OCI-LY3 (cell line): ENCODE measurements around the gene TMEM171.

Experiments used
- H2AFZ ChIP-seq: fragments of 200-600, 300-600 bp; shearing (Covaris generic); 2 replicates; pipeline ENCODE4 v1.6.0; 2014; ENCODE audit warnings: antibody characterized with exemption, low read depth, low read length
- H3K27ac ChIP-seq: fragments of 200-600, 300-600 bp; sonication (generic); 2 replicates; pipeline ENCODE4 v1.5.1; 2014; ENCODE audit warnings: mild to moderate bottlenecking, low read length, moderate library complexity, mixed read lengths
- H3K27me3 ChIP-seq: fragments of 200-600, 300-600 bp; sonication (generic); 2 replicates; pipeline ENCODE4 v1.6.1; 2014; ENCODE audit warnings: low read depth, low read length, mixed read lengths
- H3K36me3 ChIP-seq: fragments of 200-600, 300-600 bp; sonication (generic); replicated peaks from 2 replicates; pipeline ENCODE3; 2014; ENCODE audit warnings: low read depth, low read length, mixed read lengths
- H3K4me1 ChIP-seq: fragments of 300-600, 200-600 bp; sonication (generic); 2 replicates; pipeline ENCODE4 v1.6.1; 2014; ENCODE audit warnings: low read length, mixed read lengths
- H3K4me2 ChIP-seq: fragments of 200-600, 300-600 bp; sonication (generic); 2 replicates; pipeline ENCODE4 v1.6.1; 2014; ENCODE audit warnings: low read length, mixed read lengths
- H3K4me3 ChIP-seq: fragments of 300-600, 200-600 bp; sonication (generic); 2 replicates; pipeline ENCODE4 v1.5.1; 2014; ENCODE audit warnings: antibody characterized with exemption, mild to moderate bottlenecking, low read length, moderate library complexity
- H3K79me2 ChIP-seq: fragments of 300-600, 200-600 bp; shearing (Covaris generic); 2 replicates; pipeline ENCODE4 v1.6.1; 2014; ENCODE audit warnings: mild to moderate bottlenecking, low read length, mixed read lengths
- H3K9ac ChIP-seq: fragments of 300-600, 200-600 bp; shearing (Covaris generic); 2 replicates; pipeline ENCODE4 v1.6.0; 2014; ENCODE audit warnings: mild to moderate bottlenecking, low read length, moderate library complexity
- H3K9me3 ChIP-seq: fragments of 200-600, 300-600 bp; shearing (Covaris generic); 2 replicates; pipeline ENCODE4 v1.6.1; 2014; ENCODE audit warnings: low read length, mixed read lengths; ENCODE audit not compliant: insufficient read depth
- H4K20me1 ChIP-seq: fragments of 200-600, 300-600 bp; sonication (generic); 2 replicates; pipeline ENCODE4 v1.6.1; 2016; ENCODE audit warnings: low read length, mixed read lengths; ENCODE audit not compliant: insufficient read depth
- EZH2phosphoT487 ChIP-seq: fragments of 200-600 bp; shearing (Covaris generic); IDR thresholded peaks from 2 replicates; pipeline ENCODE4 v1.6.1; 2018; ENCODE audit warnings: antibody characterized with exemption, mixed run types, low read depth
- TF ChIP-seq, protein P1 (sequence below): fragments of 200-600, 300-600 bp; sonication (generic); IDR thresholded peaks from 2 replicates; pipeline ENCODE4 v1.5.1; 2014; ENCODE audit warnings: antibody characterized with exemption, low read length, low read depth

TMEM171 gene

DNA sequence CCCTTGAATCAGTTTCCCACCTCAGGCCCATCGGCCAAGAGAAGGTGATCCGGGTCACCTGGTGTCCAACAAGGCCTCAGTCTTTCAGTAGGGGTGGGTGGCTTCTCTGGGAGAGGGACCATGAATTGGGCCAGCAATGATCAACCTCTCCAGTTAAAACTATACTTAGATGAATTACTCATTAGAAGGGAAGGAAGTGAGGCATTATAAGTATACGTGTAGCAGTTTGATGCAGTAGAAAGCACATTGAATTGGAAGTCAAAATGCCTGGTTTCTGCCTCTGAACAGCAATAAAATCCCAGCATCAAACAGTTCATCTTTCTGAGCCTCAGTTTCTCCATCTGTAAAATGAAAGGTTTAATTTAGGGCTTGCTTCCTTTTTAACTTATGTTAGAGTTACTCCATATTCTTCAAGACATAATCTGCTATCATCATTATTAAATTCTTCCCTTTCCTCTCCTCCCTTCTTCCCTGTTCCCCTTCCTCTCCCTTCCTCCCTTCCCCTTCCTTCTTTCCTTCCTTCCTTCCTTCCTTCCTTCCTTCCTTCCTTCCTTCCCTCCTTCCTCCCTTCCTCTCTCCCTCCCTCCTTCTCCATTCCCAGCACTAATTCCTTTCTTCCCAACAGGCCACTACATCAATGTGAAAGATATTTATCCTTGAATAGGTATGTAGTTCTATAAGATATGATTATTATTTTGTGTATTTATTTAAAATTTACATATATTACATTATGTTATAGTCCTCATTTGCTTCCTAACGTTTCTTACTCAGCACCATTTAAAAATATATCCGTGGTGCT is 34.0 kb downstream of the TMEM171 start:
- Histone ChIP-seq H3K36me3 (no peaks in the 10 kb centered on the region), H3K4me3 (peak overlapping the region; percentile 55), H4K20me1 (peaks cover 52% of the 10 kb centered on the region), H3K79me2 (no peaks in the 10 kb centered on the region), H3K4me1 (peaks cover 39% of the 10 kb centered on the region), H3K9me3 (no peaks in the 10 kb centered on the region), H2AFZ (no peak overlapping the region), H3K4me2 (peak overlapping the region; percentile 80), H3K27ac (no peak overlapping the region), H3K27me3 (peaks cover 90% of the 10 kb centered on the region), H3K9ac (no peak overlapping the region)
- TF ChIP-seq, protein P1, sequence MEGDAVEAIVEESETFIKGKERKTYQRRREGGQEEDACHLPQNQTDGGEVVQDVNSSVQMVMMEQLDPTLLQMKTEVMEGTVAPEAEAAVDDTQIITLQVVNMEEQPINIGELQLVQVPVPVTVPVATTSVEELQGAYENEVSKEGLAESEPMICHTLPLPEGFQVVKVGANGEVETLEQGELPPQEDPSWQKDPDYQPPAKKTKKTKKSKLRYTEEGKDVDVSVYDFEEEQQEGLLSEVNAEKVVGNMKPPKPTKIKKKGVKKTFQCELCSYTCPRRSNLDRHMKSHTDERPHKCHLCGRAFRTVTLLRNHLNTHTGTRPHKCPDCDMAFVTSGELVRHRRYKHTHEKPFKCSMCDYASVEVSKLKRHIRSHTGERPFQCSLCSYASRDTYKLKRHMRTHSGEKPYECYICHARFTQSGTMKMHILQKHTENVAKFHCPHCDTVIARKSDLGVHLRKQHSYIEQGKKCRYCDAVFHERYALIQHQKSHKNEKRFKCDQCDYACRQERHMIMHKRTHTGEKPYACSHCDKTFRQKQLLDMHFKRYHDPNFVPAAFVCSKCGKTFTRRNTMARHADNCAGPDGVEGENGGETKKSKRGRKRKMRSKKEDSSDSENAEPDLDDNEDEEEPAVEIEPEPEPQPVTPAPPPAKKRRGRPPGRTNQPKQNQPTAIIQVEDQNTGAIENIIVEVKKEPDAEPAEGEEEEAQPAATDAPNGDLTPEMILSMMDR, result no peak
- no peak for TF ChIP-seq EZH2phosphoT487

DNA sequence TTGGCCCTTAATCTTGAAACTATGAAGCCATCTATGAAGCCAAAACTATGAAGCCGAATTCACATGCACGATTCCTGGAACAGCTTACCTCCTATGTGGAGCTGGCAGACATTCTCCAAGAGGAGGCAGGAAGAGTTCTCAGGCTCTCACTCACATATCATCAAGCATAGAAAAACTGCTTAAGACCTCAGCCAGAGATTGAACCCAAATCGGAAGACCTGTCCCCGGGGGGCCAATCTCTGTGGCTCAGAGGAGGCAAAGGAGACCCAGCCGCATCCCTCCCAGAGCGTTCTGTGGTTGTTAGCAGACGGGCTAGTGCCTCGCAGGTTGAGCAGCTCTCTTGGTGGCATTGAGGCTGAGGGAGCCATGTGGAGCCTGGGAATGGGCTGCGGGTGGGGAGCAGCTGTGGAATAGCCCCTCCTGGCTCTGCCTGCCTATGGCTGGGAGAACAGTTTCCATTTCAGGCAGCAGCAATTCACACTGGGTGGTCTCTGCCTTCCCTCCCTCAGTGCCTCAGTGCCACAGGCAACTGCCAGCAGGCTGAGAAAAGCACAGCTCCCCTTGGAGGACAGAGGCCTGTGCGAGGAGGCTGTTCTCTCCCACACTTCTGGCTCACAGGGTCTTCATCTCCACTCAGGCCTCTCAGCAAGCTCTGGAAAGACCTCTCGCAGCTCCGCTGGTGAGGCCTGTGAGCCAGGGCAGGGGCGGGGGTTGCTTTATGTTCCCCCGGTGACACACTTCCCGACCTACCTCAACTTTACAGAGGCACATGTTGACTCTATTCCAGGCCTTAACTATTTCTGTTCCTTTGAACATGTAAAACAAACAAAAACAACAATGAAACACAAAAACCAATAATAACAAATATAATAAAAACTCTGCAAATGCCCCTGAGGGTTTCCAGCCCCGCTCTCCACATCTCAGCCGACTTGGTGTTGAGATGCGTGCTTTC is 35.2 kb downstream of the TMEM171 start:
- H3K27me3 ChIP-seq, result peaks cover 84% of the 10 kb centered on the region
- no peaks in the 10 kb centered on the region for H3K79me2 ChIP-seq
- no peaks in the 10 kb centered on the region for H3K9me3 ChIP-seq
- peaks cover 61% of the 10 kb centered on the region for H4K20me1 ChIP-seq
- H3K4me3 ChIP-seq, result no peak overlapping the region
- H3K4me2 ChIP-seq, result no peak overlapping the region
- no peak overlapping the region for H3K9ac ChIP-seq
- TF ChIP-seq, protein P1, result no peak
- TF ChIP-seq EZH2phosphoT487, result no peak
- peaks cover 49% of the 10 kb centered on the region for H3K4me1 ChIP-seq
- H3K36me3 ChIP-seq, result no peaks in the 10 kb centered on the region
- no peak overlapping the region for H2AFZ ChIP-seq
- H3K27ac ChIP-seq, result no peak overlapping the region

DNA sequence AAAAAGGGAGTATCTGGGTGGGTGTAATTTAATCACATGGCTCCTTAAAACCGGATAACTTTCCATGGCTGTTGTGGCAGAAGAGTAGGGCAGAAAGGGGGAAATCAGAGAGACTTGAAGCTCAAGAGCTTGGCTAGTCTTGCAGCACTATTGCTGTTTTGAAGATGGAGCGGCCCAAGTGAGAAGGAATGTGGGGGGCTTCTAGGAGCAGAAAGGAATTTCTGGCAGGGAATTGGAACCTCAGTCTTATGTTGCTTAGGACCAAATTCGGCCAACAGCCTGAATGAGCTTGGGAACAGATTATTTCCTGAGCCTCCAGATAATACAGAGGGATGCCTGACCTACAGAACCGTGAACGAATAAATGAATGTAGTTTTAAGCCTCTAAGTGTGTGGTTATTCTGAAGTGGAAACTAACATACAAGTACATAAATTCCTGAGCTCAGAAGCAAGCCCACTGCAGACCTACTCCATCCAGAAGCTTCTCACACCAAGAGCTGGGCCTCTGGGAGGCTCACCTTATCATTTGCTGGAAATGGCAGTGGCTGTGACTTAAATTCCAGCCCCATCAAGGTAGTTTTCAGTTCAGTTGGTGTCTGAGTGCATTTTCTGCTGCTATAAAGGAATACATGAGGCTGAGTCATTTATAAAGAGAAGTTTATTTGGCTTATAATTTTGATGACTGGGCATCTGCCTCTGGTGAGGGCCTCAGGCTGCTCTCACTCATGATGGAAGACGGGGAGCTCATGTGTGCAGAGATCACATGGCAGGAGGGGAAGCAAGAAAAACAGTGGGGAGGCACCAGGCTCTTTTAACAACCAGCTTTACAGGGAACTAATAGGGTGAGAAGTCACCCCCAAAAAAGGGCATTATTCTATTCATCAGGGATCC is 37.3 kb downstream of the TMEM171 start:
- no peak overlapping the region; the same call in 1 of the 2 replicates for H3K4me2 ChIP-seq
- no peak overlapping the region for H2AFZ ChIP-seq
- peaks cover 84% of the 10 kb centered on the region for H3K27me3 ChIP-seq
- peaks cover 52% of the 10 kb centered on the region for H3K4me1 ChIP-seq
- peaks cover 69% of the 10 kb centered on the region for H4K20me1 ChIP-seq
- H3K27ac ChIP-seq, result no peak overlapping the region
- H3K79me2 ChIP-seq, result no peaks in the 10 kb centered on the region
- no peak overlapping the region for H3K9ac ChIP-seq
- H3K9me3 ChIP-seq, result no peaks in the 10 kb centered on the region
- no peaks in the 10 kb centered on the region for H3K36me3 ChIP-seq
- no peak overlapping the region for H3K4me3 ChIP-seq
- TF ChIP-seq, protein P1, result no peak
- TF ChIP-seq EZH2phosphoT487, result no peak
